ENCODE data around the gene CAPZB. TPM values are rescaled to one million over a fixed set of nuclear protein-coding genes. Genes with fewer than 3 reads are reported as not detected.

CAPZB gene
- total RNA-seq, 1 experiment from 2014 or later = 335 TPM

- no peak for DNase-seq (ENCODE audit: low read depth)
Measured at GRCh38 chr1:19348441-19349198, 136.7 kb downstream of the CAPZB start.

- no peak for DNase-seq (ENCODE audit: low read depth)
Measured at GRCh38 chr1:19347533-19348172, 137.7 kb downstream of the CAPZB start.

DNA sequence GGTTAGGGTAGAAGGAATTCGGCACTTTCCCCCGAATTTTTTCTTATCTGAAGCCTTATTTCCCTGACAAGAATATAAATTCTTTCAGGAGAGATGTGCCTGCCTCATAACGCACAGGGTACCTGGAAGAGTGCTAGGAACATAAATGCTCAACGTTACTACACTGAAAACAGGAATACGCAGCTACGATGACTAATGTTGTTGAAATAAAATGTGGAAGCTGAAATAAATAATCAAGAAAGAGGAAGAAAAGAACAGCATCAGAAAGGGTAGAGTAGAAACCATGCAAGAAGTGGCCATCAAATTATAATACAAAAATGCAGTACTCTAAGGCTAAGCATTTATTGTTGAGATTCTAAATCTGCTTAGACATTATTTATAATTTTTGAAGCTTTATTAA is 139.3 kb downstream of the CAPZB start:
- DNase-seq (ENCODE audit: low read depth) = no peak

GRCh38 chr1:19345391-19345790 is 139.9 kb downstream of the CAPZB start:
- DNase-seq (ENCODE audit: low read depth) = no peak

DNA sequence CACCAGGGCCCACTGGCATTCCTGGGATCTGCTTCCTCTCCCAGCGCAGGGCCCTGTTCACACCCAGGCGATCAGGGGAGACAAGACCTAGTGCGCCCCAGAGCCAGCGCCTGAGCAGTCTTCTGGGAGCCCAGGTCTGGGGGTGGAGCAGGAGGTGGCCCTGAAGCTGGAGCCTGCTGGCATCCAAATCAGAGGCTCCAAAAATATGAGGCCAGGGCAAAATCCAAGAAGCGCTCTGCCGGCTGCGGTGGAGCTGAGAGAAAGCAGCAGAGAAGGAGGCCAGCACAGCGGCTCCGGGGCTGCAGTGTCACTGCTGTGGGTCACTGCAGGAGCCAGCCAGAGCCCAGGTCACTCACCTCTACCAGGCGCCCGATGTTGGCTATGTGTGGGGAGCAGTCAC is 140.5 kb downstream of the CAPZB start:
- no peak for DNase-seq (ENCODE audit: low read depth)

GRCh38 chr1:19344372-19344810 is 140.9 kb downstream of the CAPZB start:
- DNase-seq (ENCODE audit: low read depth) = peak; percentile 47

DNA sequence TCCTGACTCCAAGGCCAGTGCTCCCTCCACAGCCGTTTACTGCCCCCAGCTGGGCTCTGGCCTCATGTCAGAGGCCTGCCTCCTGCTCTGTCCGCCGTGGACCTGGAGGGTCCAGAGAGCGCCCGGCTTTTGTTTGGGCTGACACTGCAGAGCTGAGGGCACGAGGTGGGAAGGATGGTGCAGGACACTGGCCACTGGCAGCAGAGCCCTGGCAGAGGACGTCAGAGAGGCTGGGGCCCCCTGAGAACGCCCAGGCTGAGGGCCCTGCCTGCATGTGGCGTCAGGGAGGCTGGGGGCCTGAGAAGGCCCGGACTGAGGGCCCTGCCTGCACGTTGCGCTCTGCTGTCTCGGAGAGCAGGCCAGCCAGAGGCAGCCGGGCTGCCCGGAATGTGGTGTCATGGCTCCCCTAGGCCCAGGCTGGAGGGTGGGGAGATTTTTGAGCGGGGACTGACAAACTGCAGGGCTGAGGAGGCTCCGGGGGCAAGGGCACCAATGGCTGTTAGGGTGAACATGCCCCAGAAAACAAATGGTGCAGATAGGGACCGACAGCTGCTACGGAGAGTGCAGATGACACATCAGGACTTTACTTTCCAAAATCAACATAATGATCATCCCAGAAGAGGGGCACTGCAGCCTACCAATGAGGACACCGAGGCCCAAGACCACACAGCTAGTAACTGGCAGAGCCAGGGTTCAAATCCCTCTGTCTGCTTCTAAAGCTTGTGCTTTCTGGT is 141.6 kb downstream of the CAPZB start:
- DNase-seq (ENCODE audit: low read depth) = no peak

DNA sequence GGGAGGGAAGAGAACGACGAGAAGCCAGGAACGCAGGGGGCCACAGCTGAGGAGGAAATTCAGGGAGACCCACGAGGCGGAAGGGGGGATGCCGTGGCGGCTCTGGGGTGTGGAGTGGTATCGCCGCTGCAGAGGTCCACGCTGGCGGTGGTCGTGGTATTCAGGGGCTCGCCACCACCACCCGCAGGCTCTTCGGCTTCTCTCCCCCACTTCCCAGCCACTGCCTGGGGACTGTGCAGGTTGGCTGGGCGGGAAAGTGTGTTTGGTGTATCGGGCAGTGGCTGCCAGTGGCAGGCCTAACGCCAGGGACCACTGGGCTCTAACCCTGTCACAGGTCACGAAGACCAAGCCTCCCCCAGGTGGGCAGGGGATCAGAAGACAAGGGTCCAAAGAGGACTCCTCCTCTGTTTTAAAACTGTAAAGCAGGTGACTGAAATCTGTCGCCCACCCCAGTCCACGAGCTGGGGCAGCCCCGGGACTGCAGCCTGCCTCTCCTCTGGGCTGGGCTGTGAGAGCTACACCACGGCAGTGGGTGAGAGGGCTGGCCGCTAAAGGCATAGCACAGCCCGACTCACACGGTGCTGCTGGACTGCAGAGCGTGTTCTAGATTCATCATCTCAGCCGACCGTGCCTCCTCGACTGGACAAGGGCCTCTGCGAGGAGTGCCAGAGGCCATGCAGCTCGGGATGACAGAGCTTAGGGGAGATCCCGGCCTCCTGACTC is 142.3 kb downstream of the CAPZB start:
- no peak for DNase-seq (ENCODE audit: low read depth)

- DNase-seq (ENCODE audit: low read depth) = peak; percentile 18
Measured at GRCh38 chr1:19342062-19342750, 143.1 kb downstream of the CAPZB start.

DNA sequence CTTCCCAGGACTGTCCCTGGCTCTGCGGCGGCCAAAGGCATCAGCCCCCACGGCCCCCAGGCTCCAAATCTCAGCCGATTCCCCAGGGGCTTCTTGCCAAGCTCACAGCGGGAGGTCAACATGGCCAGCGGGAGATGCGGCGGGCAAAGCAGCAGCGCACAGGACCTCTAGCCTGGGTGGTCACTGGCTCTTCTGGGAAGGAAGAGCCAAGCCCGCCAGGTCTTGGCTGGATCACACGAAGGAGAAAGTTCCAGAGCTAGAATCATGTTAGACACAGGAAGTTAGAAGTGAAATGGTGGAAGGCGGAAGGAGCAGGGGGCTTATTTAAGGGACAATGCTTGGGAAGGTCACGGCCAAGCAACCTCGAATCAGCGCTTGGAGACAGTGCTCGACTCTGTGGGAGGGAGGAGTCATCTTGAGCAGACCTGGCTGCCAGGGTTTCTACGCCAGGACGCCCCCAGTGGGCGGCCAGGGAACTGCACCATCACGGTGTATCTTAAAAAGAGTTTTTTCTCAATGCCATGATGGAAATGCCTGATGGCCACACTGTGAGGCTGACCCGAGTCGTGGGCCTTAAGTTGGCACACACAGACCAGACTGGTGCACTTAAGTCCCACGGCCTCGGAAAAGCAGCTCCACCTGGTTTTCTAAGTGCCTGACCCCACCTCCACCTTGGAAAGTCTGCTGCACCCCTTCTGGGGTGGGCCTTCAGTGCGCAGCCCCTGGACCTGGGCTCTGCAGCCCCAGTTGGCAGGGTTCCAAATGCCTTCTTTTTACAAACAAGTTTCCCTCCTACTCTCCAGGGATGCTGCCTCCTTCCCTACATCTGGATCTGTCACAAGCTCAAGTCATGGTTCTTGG is 143.9 kb downstream of the CAPZB start:
- peak; percentile 60 for DNase-seq (ENCODE audit: low read depth)

DNA sequence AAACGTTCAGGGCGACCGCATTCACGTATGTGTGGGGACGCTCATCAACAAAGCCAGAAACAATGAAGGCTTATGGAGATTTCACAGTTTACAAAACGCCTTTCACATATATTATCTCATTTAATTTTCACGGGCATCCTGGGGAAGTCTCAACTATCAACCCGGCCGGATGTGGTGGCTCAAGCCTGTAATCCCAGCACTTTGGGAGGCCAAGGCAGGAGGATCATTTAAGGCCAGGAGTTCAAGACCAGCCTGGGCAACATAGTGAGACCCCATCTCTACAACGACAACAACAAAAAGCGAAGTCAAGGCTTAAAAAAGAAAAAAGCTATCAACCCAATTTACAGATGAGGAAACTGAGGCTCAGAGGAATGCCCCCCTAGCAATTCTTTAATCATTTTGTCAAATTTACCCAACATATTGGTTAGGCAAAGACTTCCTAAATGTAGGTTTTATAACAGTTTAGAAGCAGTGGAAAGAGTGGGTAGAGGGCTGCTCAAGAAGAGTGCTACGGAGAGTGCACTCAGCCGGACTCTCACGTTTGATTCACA is 144.9 kb downstream of the CAPZB start:
- DNase-seq (ENCODE audit: low read depth) = no peak

DNA sequence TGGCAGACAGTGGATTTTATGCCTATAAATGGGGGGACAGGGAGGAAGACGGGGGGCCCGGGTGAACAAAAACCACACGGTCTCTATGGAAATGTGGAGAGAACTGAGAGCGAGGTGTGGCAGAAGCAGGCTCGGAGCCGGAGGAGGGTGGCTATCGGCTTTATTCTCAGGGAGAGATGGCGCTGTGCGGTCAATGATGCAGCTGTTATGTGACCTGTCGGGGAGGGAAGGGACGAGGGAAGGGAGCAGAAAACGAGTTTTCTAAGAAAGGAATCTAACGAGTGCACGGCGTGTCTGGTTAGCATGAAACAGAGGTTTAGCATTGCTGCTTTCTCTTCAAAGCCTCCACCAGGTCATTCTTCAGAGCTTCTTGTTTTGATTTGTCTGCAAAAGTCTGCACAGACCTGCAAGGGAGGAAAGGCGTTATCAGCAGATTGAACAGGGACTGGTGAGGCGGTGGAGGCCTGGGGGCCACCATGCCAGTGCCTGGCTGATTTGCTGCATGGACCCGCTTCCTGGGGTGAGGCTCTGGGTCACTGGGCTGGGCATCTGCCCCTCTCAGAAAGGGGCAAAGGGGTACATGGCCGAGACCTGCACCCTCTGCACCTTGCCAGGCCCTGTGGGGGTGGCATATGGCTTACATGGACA is 146.0 kb downstream of the CAPZB start:
- no peak for DNase-seq (ENCODE audit: low read depth)

- no peak for DNase-seq (ENCODE audit: low read depth)
Measured at GRCh38 chr1:19338323-19338762, 147.0 kb downstream of the CAPZB start.

DNA sequence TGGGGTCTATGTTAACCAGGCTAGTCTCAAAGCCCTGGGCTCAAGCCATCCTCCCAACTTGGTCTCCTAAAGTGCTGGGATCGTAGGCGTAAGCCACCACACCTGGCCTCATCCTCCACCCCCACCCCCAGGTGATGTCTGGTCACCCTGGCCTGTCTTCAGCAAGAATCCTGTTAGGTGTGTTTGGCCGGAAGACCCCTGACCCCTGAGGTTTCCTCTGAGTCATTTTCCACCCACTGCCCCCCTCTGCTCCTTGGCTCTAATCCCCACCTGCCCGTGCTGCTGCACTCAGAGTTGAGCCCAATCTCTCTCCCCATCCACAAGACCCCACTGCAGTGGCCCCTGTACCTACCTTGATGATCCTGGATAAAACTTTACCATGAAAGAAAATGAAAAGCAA is 148.1 kb downstream of the CAPZB start:
- no peak for DNase-seq (ENCODE audit: low read depth)

DNA sequence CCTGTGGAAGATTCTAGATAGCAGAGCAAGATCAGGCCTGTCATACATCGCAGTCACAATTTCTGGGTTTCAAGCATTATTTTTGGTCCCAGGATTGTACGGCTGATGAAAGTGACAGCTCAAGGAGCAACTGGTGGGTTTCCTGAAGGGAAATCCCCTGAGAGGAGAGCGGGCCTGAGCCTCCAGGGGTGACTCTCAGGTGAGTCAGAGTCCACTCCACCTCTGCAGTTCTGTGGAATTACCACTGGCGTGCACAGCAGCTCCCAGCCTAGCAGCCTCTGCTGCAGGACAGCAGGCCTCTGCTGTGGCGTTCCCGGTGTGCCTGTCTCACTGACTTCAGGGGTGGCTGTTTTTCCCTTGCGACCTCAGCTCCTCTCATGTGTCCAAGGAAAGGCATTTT is 148.8 kb downstream of the CAPZB start:
- peak; percentile 35 for DNase-seq (ENCODE audit: low read depth)

GRCh38 chr1:19333587-19334354 is 151.6 kb downstream of the CAPZB start:
- DNase-seq (ENCODE audit: low read depth) = no peak

DNA sequence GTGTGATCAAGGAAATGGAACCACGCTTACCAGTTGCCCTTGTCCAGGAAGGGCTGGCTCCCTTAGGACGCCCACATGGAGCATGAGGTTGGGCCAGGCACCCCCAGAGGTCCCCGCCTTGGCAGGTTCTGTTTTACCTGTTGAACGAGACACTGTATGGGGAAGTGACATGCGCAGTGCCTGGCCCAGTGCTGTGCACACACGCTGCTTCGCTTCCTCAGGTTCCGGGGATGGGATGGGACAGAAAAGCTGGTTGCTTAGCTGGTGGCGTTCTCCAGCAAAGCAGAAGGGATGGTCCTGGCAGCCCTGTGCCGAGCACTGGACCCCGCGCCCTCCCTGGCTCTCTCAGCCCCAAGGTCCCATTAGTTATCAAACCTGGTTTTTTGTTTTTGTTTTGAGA is 152.5 kb downstream of the CAPZB start:
- no peak for DNase-seq (ENCODE audit: low read depth)

DNA sequence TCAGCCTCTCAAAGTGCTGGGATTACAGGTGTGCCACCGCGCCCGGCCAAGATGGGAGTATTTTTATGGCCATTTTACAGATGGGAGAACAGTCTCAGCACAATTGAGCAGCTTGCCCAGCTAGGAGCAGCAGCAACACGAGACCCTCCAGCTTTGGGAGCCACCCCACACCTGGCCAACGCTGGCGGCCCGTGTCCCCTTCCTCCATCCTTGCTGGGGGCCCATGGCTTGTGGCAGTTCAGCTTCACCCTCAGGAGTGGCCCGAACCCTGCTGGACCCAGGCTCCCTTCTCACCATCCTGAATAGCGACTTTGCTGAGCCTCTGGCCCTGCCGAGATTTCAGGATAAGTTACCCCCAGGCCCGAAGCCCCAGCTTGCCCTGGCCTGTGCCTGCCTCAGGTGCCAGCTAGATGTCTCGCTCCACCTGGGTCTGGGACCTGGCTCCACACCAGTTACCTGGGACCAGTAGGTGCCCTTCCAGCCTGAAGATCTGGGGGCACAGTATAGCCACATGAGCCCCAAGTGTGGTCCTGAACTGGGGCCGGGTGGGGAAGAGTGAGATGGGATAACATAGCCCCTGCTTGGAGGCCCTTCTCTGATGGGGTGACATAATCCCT is 154.0 kb downstream of the CAPZB start:
- no peak for DNase-seq (ENCODE audit: low read depth)
